ENCODE data around the gene AHI1.

The AHI1 gene

DNA sequence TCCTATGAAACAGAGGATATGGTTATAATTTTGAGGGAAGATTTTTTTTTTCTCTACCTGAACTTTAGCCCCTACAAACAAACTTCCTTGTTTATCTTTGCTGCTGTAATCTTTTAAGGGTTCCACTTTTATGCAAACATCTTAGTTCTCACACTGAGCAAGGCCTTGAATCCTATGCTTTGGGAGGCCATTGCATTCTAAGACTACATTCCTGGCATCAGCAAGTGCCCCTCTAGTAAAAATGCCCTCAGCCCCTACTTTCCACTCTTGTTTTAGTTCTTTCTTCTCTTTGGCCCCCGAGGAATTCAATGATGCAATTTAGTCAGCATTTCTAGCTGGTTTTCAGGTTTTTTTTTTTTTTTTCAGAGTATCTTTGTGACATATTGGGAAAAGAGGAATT lies 8.1 kb upstream of the AHI1 start:
- H3K79me2 ChIP-seq (ENCODE audit: insufficient read depth, low read depth), result no peaks in the 10 kb centered on the region
- TF ChIP-seq, protein P1, sequence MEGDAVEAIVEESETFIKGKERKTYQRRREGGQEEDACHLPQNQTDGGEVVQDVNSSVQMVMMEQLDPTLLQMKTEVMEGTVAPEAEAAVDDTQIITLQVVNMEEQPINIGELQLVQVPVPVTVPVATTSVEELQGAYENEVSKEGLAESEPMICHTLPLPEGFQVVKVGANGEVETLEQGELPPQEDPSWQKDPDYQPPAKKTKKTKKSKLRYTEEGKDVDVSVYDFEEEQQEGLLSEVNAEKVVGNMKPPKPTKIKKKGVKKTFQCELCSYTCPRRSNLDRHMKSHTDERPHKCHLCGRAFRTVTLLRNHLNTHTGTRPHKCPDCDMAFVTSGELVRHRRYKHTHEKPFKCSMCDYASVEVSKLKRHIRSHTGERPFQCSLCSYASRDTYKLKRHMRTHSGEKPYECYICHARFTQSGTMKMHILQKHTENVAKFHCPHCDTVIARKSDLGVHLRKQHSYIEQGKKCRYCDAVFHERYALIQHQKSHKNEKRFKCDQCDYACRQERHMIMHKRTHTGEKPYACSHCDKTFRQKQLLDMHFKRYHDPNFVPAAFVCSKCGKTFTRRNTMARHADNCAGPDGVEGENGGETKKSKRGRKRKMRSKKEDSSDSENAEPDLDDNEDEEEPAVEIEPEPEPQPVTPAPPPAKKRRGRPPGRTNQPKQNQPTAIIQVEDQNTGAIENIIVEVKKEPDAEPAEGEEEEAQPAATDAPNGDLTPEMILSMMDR (conservative IDR thresholded peaks at IDR 0.05; ENCODE audit: low read depth, low read length), result no peak
- peaks cover 8% of the 10 kb centered on the region for H3K4me1 ChIP-seq (ENCODE audit: low read depth, poor library complexity, severe bottlenecking)
- no peak overlapping the region for H3K27ac ChIP-seq
- no peaks in the 10 kb centered on the region for H4K20me1 ChIP-seq (ENCODE audit: insufficient read depth)
- H3K9ac ChIP-seq, result no peak overlapping the region
- H2AFZ ChIP-seq (ENCODE audit: low read depth), result no peak overlapping the region
- no peaks in the 10 kb centered on the region for H3K36me3 ChIP-seq (ENCODE audit: insufficient read depth)
- H3K4me2 ChIP-seq, result no peak overlapping the region
- no peaks in the 10 kb centered on the region for H3K27me3 ChIP-seq (ENCODE audit: insufficient read depth, low read depth)
- H3K4me3 ChIP-seq (IDR thresholded peaks at IDR 0.05; ENCODE audit: insufficient read depth, low read depth, low read length), result no peak overlapping the region

DNA sequence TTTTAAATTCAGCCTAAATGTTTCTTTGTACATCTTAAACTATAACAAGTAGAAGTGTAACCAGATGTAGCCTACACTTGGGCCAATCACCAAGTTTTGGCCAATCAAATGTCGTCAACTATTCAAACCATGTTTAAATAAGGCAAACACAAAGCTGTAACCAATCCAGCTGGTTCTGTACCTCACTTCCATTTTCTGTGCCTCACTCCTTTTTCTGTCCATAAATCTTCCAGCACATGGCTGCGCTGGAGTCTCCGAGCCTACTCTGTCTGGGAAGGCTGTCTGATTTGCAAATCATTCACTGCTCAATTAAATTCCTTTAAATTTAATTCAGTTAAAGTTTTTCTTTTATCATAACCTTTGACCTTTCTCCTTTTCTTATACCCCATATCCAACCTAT lies 7.7 kb upstream of the AHI1 start:
- H3K9ac ChIP-seq, result no peak overlapping the region
- H3K27ac ChIP-seq, result no peak overlapping the region
- TF ChIP-seq, protein P1 (conservative IDR thresholded peaks at IDR 0.05; ENCODE audit: low read depth, low read length), result no peak
- no peaks in the 10 kb centered on the region for H3K79me2 ChIP-seq (ENCODE audit: insufficient read depth, low read depth)
- no peak overlapping the region for H3K4me2 ChIP-seq
- peaks cover 8% of the 10 kb centered on the region for H3K4me1 ChIP-seq (ENCODE audit: low read depth, poor library complexity, severe bottlenecking)
- no peak overlapping the region for H3K4me3 ChIP-seq (IDR thresholded peaks at IDR 0.05; ENCODE audit: insufficient read depth, low read depth, low read length)
- no peaks in the 10 kb centered on the region for H3K36me3 ChIP-seq (ENCODE audit: insufficient read depth)
- no peak overlapping the region for H2AFZ ChIP-seq (ENCODE audit: low read depth)
- H3K27me3 ChIP-seq (ENCODE audit: insufficient read depth, low read depth), result no peaks in the 10 kb centered on the region
- H4K20me1 ChIP-seq (ENCODE audit: insufficient read depth), result no peaks in the 10 kb centered on the region

DNA sequence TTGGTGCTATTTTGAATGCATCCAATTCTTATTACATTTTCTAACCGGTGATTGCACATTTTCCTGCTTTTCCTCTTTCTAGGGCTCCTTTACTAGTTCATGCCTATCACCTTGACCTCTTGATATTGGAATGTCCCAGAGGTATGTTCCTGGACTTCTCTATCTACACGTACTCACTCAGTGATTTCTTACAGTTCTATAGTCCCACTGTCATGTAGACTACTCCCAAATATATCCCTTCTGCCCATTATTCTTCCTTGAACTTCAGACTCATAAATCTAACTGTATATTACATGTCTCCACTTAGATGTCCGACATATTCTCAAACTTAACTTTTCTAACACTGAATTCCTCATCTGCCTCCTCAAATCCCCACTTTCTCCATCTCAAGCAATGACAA lies 7.2 kb upstream of the AHI1 start:
- no peak overlapping the region for H3K4me3 ChIP-seq (IDR thresholded peaks at IDR 0.05; ENCODE audit: insufficient read depth, low read depth, low read length)
- H4K20me1 ChIP-seq (ENCODE audit: insufficient read depth), result no peaks in the 10 kb centered on the region
- H3K36me3 ChIP-seq (ENCODE audit: insufficient read depth), result no peaks in the 10 kb centered on the region
- TF ChIP-seq, protein P1 (conservative IDR thresholded peaks at IDR 0.05; ENCODE audit: low read depth, low read length), result no peak
- H3K4me1 ChIP-seq (ENCODE audit: low read depth, poor library complexity, severe bottlenecking), result peaks cover 8% of the 10 kb centered on the region
- H3K27ac ChIP-seq, result no peak overlapping the region
- no peak overlapping the region for H3K9ac ChIP-seq
- H3K79me2 ChIP-seq (ENCODE audit: insufficient read depth, low read depth), result no peaks in the 10 kb centered on the region
- no peaks in the 10 kb centered on the region for H3K27me3 ChIP-seq (ENCODE audit: insufficient read depth, low read depth)
- H2AFZ ChIP-seq (ENCODE audit: low read depth), result no peak overlapping the region
- no peak overlapping the region for H3K4me2 ChIP-seq

DNA sequence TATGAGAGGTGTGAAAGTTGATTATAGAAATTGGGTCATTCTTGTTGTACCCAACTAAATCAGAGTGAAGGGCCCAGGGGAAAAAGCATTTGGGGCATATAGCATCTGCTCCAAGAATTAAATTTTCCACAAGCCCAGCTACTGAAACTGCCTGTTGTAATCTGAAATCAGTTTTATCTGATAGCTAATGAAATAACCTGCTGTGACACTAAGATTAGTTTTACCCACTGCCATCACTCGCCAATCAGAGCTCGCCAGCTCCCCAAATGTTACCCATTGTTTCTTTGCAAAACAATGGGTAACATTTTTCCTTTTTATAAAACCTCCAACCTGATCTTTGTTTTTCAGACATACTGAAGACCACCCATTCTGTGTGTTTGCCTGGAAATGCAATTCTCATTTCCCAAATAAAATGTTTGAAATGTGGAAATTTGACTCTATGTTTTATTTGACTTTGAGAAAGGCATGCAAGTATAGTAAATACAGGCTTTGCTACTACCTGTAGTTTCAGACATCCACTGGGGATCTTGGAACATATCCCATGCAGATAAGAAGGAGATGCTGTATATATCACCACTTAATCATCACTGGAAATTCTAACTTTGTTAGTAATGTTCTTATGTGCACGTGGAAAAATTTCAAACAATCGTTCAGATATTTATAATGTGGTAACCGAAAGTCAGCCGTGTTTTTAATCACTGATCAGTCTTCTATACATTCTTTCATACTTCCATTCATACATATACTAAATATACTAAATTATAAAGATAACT lies 6.3 kb upstream of the AHI1 start:
- TF ChIP-seq, protein P1 (conservative IDR thresholded peaks at IDR 0.05; ENCODE audit: low read depth, low read length), result no peak
- H3K27ac ChIP-seq, result no peak overlapping the region

More for the DNA sequence above, 6.3 kb upstream of the AHI1 start:
- Histone ChIP-seq H2AFZ (ENCODE audit: low read depth) (no peak overlapping the region), H3K4me3 (IDR thresholded peaks at IDR 0.05; ENCODE audit: insufficient read depth, low read depth, low read length) (no peak overlapping the region), H3K79me2 (ENCODE audit: insufficient read depth, low read depth) (no peaks in the 10 kb centered on the region), H3K4me2 (no peak overlapping the region), H3K4me1 (ENCODE audit: low read depth, poor library complexity, severe bottlenecking) (peaks cover 8% of the 10 kb centered on the region), H3K9ac (no peak overlapping the region), H3K27me3 (ENCODE audit: insufficient read depth, low read depth) (no peaks in the 10 kb centered on the region), H4K20me1 (ENCODE audit: insufficient read depth) (no peaks in the 10 kb centered on the region), H3K36me3 (ENCODE audit: insufficient read depth) (no peaks in the 10 kb centered on the region)

Data from KMS-11 (cell line).